Breast epithelium (tissue), 4 donors: ENCODE results near the gene CDC73. TPM values are rescaled to one million over a fixed set of nuclear protein-coding genes. Genes with fewer than 3 reads are reported as not detected.
"Not testable (repeated sequence)": the region's sequence is repeated elsewhere in the genome, so short reads cannot be mapped to it uniquely, and the experiment has no call there.

Experiments used
- DNase-seq, 2 donors: peaks; one replicate each; pipeline ENCODE4 v3.0.0-alpha.2; 2019; ENCODE audit warnings: low spot score in 2 of 2
- H3K27ac ChIP-seq, 2 donors: fragments of 200-600 bp; sonication (generic) in 1 of 2; one replicate each; pipeline ENCODE4 v1.5.1; 2016 to 2019; ENCODE audit warnings: mild to moderate bottlenecking in 1 of 2
- H3K27me3 ChIP-seq, 2 donors: fragments of 200-600 bp; sonication (generic) in 1 of 2; one replicate each; pipeline versions ENCODE4 v1.5.1 to v1.6.0; 2017 to 2019; ENCODE audit warnings: control low read depth in 1 of 2, mild to moderate bottlenecking in 1 of 2
- H3K36me3 ChIP-seq: fragments of 200-600 bp; one replicate; pipeline ENCODE4 v1.5.1; 2019
- H3K4me1 ChIP-seq, 2 donors: fragments of 200-600 bp; sonication (generic); one replicate each; pipeline ENCODE4 v1.5.1; 2016 to 2019; ENCODE audit warnings: control low read depth in 1 of 2
- H3K4me3 ChIP-seq, 3 donors: fragments of 200-600 bp; sonication (generic); 1 replicate in 2 of 3; 2 replicates in 1 of 3; pipeline ENCODE4 v1.5.1; 2016 to 2019; ENCODE audit warnings: mild to moderate bottlenecking in 3 of 3, moderate library complexity in 2 of 3
- H3K9me3 ChIP-seq, 2 donors: fragments of 200-600 bp; sonication (generic) in 1 of 2; one replicate each; pipeline ENCODE4 v1.5.1; 2016 to 2019; ENCODE audit warnings: control low read depth in 1 of 2
- CTCF ChIP-seq, 3 donors: fragments of 450-650 bp; IDR thresholded peaks; one replicate each; pipeline ENCODE4 v1.5.1; 2016 to 2017; ENCODE audit warnings: antibody characterized with exemption in 3 of 3, mild to moderate bottlenecking in 3 of 3, moderate library complexity in 3 of 3
- POLR2A ChIP-seq: fragments of 450-650 bp; IDR thresholded peaks from one replicate; pipeline ENCODE4 v1.6.1; 2016; ENCODE audit warnings: antibody characterized with exemption, mild to moderate bottlenecking, moderate library complexity
- POLR2AphosphoS5 ChIP-seq, 3 donors: sonication (generic); formaldehyde crosslinking; IDR thresholded peaks; one replicate each; pipeline ENCODE4 v1.6.1; 2017; ENCODE audit warnings: antibody characterized with exemption in 3 of 3
- intact Hi-C: fragments of 100-400 bp; cut with DNase I; formaldehyde crosslinking; loops from one replicate; pipeline ENCODE4 v1.15.1; 2023; ENCODE audit warnings: low total_unique reads
- total RNA-seq, 3 donors: library from RNA; depleted of rRNA; stranded (reverse); fragments of >200 nt; gene quantifications; one replicate each; pipeline ENCODE4 v1.1.0, GENCODE V29; 2016

CDC73 gene
- total RNA-seq, 3 donors from 2014 or later = 36.1 to 52.0 (median 49.6) TPM

- Histone ChIP-seq H3K9me3 (no peaks in the 10 kb centered on the region), H3K4me1 (no peaks in the 10 kb centered on the region), H3K4me3 (no peak overlapping the region), H3K27ac (peak overlapping the region in 1 of 2 donors; percentile 44), H3K27me3 (no peaks in the 10 kb centered on the region), H3K36me3 (no peaks in the 10 kb centered on the region)
- intact Hi-C loops = no loop called here
- TF ChIP-seq POLR2AphosphoS5 (IDR thresholded peaks at IDR 0.05) = peak in 2 of 3 donors; percentile 20 to 68
- TF ChIP-seq POLR2A = no peak
- DNase-seq = peak in 1 of 2 donors; percentile 43
These were observed 10.2 kb upstream of the CDC73 start for GRCh38 chr1:193111641-193112090.

DNA sequence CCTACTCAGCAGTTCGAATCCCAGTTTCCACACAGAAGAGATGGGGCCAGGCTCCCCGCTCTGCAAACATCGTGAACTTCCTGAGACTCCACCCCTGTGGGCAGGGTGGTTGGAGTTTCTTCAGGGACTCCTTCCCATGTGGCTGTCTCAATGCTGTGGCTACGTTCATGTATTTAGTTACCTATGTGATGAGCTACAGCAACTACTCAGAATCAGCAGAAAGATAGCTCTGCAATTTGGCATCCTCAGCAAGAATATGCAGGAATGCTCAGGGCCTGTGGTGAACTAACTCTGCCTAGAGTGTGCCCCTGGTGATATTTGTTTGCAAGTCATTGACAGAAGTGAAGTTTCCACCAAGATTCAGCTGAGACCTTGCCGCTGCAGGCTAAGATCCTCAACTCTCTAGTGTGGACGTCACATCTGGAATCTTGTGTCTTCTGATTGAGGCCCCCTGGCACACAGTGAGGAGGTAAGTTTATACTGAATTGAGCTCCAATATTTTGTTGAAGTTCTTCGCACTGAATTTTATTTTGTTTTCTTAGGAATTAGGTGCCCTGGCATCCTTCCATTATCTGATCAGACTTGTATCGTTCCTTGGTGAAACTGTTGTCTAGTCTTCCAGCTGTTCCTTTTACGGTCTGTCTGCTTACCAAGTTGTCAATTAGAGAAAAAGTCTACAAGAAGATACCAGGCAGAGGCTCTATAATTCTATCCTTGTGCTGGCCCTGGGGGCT, 8.4 kb upstream of the CDC73 start:
- intact Hi-C loops = no loop called here
- TF ChIP-seq CTCF (IDR thresholded peaks at IDR 0.05) = no peak
- no peak for TF ChIP-seq POLR2A
- TF ChIP-seq POLR2AphosphoS5 (IDR thresholded peaks at IDR 0.05) = no peak
- H3K27ac ChIP-seq = no peak overlapping the region
- H3K9me3 ChIP-seq = no peaks in the 10 kb centered on the region
- no peak overlapping the region for H3K4me3 ChIP-seq
- H3K27me3 ChIP-seq = no peaks in the 10 kb centered on the region
- DNase-seq = no peak
- no peaks in the 10 kb centered on the region for H3K36me3 ChIP-seq
- H3K4me1 ChIP-seq = no peaks in the 10 kb centered on the region

DNA sequence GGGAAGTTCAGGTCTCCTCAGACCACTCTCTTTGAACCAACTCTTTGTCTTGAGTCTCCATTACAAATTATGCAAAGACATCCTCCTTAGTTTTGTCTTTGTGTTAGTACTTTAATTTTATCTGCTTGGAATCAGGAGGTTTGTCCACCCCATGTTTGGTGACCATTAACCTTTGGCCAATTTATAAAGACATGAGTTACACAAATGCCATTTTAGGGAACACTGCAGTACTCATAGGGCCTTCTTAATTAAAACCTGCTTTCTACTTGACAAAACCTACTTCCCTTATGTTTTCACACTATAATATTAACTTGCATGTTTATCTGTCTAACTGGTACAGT, 7.9 kb upstream of the CDC73 start:
- H3K4me1 ChIP-seq = no peaks in the 10 kb centered on the region
- DNase-seq = no peak
- H3K9me3 ChIP-seq = no peaks in the 10 kb centered on the region
- no peak overlapping the region for H3K4me3 ChIP-seq
- no peaks in the 10 kb centered on the region for H3K27me3 ChIP-seq
- TF ChIP-seq POLR2A (no peak), CTCF (IDR thresholded peaks at IDR 0.05) (no peak), POLR2AphosphoS5 (IDR thresholded peaks at IDR 0.05) (no peak)
- intact Hi-C loops = no loop called here
- H3K27ac ChIP-seq = no peak overlapping the region
- no peaks in the 10 kb centered on the region for H3K36me3 ChIP-seq

DNA sequence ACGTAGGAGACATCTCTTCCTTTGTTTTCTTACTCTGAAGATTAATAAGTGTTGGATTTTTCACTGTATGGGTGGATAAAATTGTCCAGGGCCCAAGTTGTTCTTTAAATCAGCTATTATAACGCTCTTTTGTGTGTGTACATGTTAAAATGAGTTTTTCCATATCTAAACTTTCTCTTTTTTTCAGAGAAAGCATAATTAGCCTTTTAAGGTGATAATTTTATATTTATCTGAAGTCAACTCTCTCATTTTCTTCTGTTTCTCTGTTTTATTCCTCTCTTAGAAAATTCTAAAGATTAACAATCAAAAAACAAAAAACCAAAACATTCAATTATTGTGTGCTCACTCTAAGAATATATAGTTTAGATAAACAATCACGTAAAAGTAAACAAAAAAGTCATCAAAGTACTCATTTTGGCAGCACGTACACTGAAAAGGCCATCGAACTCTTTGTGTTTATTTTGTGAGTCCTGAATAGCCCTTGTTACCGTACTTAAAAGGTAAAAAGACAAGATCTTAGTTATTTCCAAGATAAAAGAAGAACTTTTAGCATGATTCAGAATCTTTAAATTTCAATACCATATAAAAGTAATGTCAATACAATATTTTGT, 7.2 kb upstream of the CDC73 start:
- Histone ChIP-seq H3K36me3 (no peaks in the 10 kb centered on the region), H3K27me3 (no peaks in the 10 kb centered on the region), H3K4me1 (no peaks in the 10 kb centered on the region), H3K27ac (no peak overlapping the region), H3K9me3 (no peaks in the 10 kb centered on the region), H3K4me3 (no peak overlapping the region)
- DNase-seq = no peak
- TF ChIP-seq CTCF (IDR thresholded peaks at IDR 0.05) = no peak
- no peak for TF ChIP-seq POLR2A
- no peak for TF ChIP-seq POLR2AphosphoS5 (IDR thresholded peaks at IDR 0.05)
- intact Hi-C loops = no loop called here

- intact Hi-C loops = no loop called here
- DNase-seq = no peak
- TF ChIP-seq POLR2AphosphoS5 (IDR thresholded peaks at IDR 0.05) = no peak
- TF ChIP-seq POLR2A = no peak
- no peak for TF ChIP-seq CTCF (IDR thresholded peaks at IDR 0.05)
- no peaks in the 10 kb centered on the region for H3K36me3 ChIP-seq
- no peaks in the 10 kb centered on the region for H3K9me3 ChIP-seq
- no peak overlapping the region for H3K4me3 ChIP-seq
- H3K4me1 ChIP-seq = no peaks in the 10 kb centered on the region
- no peaks in the 10 kb centered on the region for H3K27me3 ChIP-seq
- peak overlapping the region; percentile 6 to 61 for H3K27ac ChIP-seq
These were observed 6.1 kb upstream of the CDC73 start for GRCh38 chr1:193115629-193116227.

DNA sequence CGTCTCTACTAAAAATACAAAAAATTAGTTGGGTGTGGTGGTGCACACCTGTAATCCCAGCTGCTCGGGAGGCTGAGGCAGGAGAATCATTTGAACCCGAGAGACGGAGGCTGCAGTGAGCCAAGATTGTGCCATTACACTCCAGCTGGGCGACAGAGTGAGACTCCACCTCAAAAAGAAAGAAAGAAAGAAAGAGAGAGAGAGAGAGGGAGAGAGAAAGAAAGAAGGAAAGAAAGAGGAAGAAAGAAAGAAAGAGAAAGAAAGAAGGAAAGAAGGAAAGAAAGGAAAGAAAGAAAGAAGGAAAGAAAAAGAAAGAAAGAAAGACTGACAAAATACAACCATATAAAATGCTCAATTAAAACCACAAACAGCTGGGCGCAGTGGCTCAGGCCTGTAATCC, 4.7 kb upstream of the CDC73 start:
- H3K4me3 ChIP-seq, H3K4me1 ChIP-seq, H3K9me3 ChIP-seq, H3K27me3 ChIP-seq, intact Hi-C loops, DNase-seq, H3K27ac ChIP-seq, H3K36me3 ChIP-seq: not testable (repeated sequence)
